T-cell (primary cell): ENCODE results near the gene APOA4. TPM values are rescaled to one million over a fixed set of nuclear protein-coding genes. Genes with fewer than 3 reads are reported as not detected.

ENCODE experiments used
- ATAC-seq, 4 experiments: fragments of 200-7000 bp in 3 of 4; fragments of 150-1000 bp in 1 of 4; cut with Tn5 transposase; replicated peaks in 1 of 4; 1 replicate in 3 of 4; 2 replicates in 1 of 4; pipeline ENCODE4 v1.10.0; 2021; ENCODE audit warnings: moderate library complexity in 3 of 4, mild to moderate bottlenecking in 2 of 4, moderate number of reproducible peaks in 1 of 4
- CTCF ChIA-PET, 2 donors: fragments of 300-600 bp; sonication (Branson Sonifier 250); formaldehyde crosslinking; loops; one replicate each; lab custom pipeline; 2022; ENCODE audit warnings: antibody characterized with exemption in 2 of 2; lab: Charles Lee
- POLR2A ChIA-PET, 2 donors: fragments of 300-600 bp; sonication (Branson Sonifier 250); formaldehyde crosslinking; loops; one replicate each; lab custom pipeline; 2022; ENCODE audit warnings: antibody characterized with exemption in 2 of 2; lab: Charles Lee
- DNase-seq, 35 experiments: peaks; one replicate each; pipeline versions ENCODE4 v3.0.0 to v3.0.0-alpha.2; 2013 to 2023
- H3K27ac ChIP-seq: one replicate; pipeline ENCODE4 v1.5.1; 2013; ENCODE audit warnings: low read length
- H3K27me3 ChIP-seq, 2 experiments: replicated peaks in 1 of 2; 1 replicate in 1 of 2; 2 replicates in 1 of 2; pipeline versions ENCODE4 v1.6.1 to v1.7.0; 2013; ENCODE audit warnings: low read length in 1 of 2, mixed read lengths in 1 of 2; ENCODE audit not compliant: control insufficient read depth in 2 of 2, insufficient read depth in 2 of 2; ENCODE audit errors: extremely low read depth in 1 of 2
- H3K36me3 ChIP-seq, 2 donors: 1 replicate in 1 of 2; 2 replicates in 1 of 2; pipeline versions ENCODE4 v1.6.1 to v1.7.0; 2013; ENCODE audit warnings: low read length in 1 of 2; ENCODE audit not compliant: control insufficient read depth in 2 of 2, insufficient read depth in 1 of 2; ENCODE audit errors: extremely low read depth in 1 of 2
- H3K4me1 ChIP-seq, 2 experiments: 1 replicate in 1 of 2; 2 replicates in 1 of 2; pipeline versions ENCODE4 v1.6.1 to v1.7.0; 2013; ENCODE audit warnings: low read length in 2 of 2, mixed read lengths in 1 of 2; ENCODE audit not compliant: insufficient read depth in 2 of 2, control insufficient read depth in 1 of 2; ENCODE audit errors: extremely low read depth in 1 of 2
- H3K4me3 ChIP-seq, 2 donors: 1 replicate in 1 of 2; 2 replicates in 1 of 2; pipeline versions ENCODE4 v1.5.1 to v1.7.0; 2013; ENCODE audit warnings: mild to moderate bottlenecking in 2 of 2, low read length in 1 of 2, moderate library complexity in 1 of 2; ENCODE audit not compliant: control insufficient read depth in 1 of 2; ENCODE audit errors: extremely low read depth in 1 of 2
- H3K9me3 ChIP-seq: 2 replicates; pipeline ENCODE4 v1.7.0; 2013
- H3K27ac Mint-ChIP-seq, 2 donors: one replicate each; pipeline ENCODE4 v1.8.0; 2020 to 2021; ENCODE audit warnings: mild to moderate bottlenecking in 2 of 2, mixed read lengths in 2 of 2
- H3K27me3 Mint-ChIP-seq, 2 donors: one replicate each; pipeline ENCODE4 v1.8.0; 2021 to 2022; ENCODE audit warnings: mixed read lengths in 2 of 2
- H3K36me3 Mint-ChIP-seq: one replicate; pipeline ENCODE4 v1.8.0; 2021; ENCODE audit warnings: mixed read lengths
- H3K4me1 Mint-ChIP-seq, 3 donors: one replicate each; pipeline ENCODE4 v1.8.0; 2020 to 2022; ENCODE audit warnings: mixed read lengths in 3 of 3, mild to moderate bottlenecking in 1 of 3
- H3K4me3 Mint-ChIP-seq, 3 donors: one replicate each; pipeline ENCODE4 v1.8.0; 2020 to 2022; ENCODE audit warnings: mild to moderate bottlenecking in 3 of 3, mixed read lengths in 3 of 3, moderate library complexity in 3 of 3
- H3K9me3 Mint-ChIP-seq, 3 donors: one replicate each; pipeline ENCODE4 v1.8.0; 2020 to 2022; ENCODE audit warnings: mixed read lengths in 3 of 3
- WGBS: methylation state at CpG from one replicate; pipeline ENCODE4 v1.1.5; 2013; ENCODE audit warnings: missing lambda C conversion rate; ENCODE audit not compliant: insufficient coverage; 5-methylcytosine and 5-hydroxymethylcytosine counted together
- total RNA-seq, 35 experiments: library from RNA in 6 of 35; stranded (reverse) in 6 of 35; fragments of 120-200 nt in 1 of 35; gene quantifications; one replicate each; pipeline versions ENCODE4 v1.2.1 to v1.2.4 and lab custom pipeline; 2013 to 2026

Gene APOA4
- total RNA-seq, 5 donors from 2014 or later (not counting 1 experiment from before 2014, with no cell fraction given): not detected

DNA sequence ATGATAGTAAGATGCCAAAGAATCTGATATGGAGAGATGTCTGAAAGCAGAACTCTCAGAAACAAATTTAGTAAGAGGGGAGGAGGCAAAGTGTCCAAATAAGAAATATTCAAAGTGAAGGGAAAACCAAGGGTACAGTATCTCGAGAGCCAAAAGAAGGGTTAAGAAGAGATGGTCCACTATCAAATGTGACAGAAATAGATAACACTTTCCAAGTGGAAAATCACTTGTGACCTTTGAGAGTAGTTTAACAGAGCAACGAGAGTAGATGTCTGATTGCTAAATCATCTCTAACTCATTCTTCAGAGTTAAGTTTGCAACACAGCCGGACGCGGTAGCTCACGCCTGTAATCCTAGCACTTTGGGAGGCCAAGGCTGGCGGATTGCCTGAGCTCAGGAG is 46.0 kb downstream of the APOA4 start:
- ChIA-PET POLR2A (interaction anchor here in 1 of 2 donors (0.6 kb wide), 1 partner anchor 10 kb away, joined by 3 read pairs; no protein-coding TSS in a partner anchor), CTCF (interaction anchor here in 1 of 2 donors (1.3 kb wide), 1 partner anchor 14 kb away, joined by 10 read pairs; no protein-coding TSS in a partner anchor)
- Histone ChIP-seq H3K4me1 (peaks cover 6 to 10% of the 10 kb centered on the region in 2 experiments), H3K9me3 (no peaks in the 10 kb centered on the region), H3K27me3 (no peaks in the 10 kb centered on the region), H3K27ac (no peak overlapping the region), H3K36me3 (peaks cover 2 to 49% of the 10 kb centered on the region in 2 donors), H3K4me3 (no peak overlapping the region)
- H3K4me3 Mint-ChIP-seq: no peak overlapping the region
- no peaks in the 10 kb centered on the region for H3K9me3 Mint-ChIP-seq
- no peak overlapping the region for H3K27ac Mint-ChIP-seq
- no peaks in the 10 kb centered on the region for H3K27me3 Mint-ChIP-seq
- WGBS: 96% methylated on average over 5 of the region's 7 CpGs
- peaks cover 21 to 23% (median 22%) of the 10 kb centered on the region in 3 donors for H3K4me1 Mint-ChIP-seq
- peaks cover 45% of the 10 kb centered on the region for H3K36me3 Mint-ChIP-seq
- no peak for DNase-seq
- no peak for ATAC-seq

DNA sequence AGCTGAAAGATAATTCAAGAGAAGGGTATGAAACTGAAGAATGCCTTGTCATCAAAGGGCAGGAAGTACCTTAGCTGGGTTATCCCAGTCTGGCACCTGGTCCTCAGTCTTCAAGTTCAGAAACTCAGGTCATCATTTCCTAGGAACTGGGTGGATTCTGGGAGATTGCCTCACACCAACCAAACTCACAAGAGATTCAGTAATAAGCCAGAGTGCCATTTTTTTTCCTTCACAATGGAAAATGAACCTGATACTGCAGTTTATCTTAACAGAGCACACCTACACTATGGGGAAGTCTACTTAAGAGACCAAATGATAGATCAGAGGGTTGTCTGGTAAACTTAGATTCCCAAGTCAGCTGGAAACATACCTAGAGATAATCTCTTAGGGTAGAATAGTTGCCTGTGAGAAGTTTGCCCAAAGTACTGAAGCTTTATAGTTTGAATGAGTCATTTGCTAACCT is 46.6 kb downstream of the APOA4 start:
- H3K27ac ChIP-seq: no peak overlapping the region
- peaks cover 11 to 15% of the 10 kb centered on the region in 2 experiments for H3K4me1 ChIP-seq
- Mint-ChIP-seq H3K4me3 (no peak overlapping the region), H3K9me3 (no peaks in the 10 kb centered on the region), H3K36me3 (peaks cover 43% of the 10 kb centered on the region), H3K4me1 (peaks cover 24 to 28% (median 28%) of the 10 kb centered on the region in 3 donors), H3K27ac (peak overlapping the region in 1 of 2 donors; percentile 24), H3K27me3 (no peaks in the 10 kb centered on the region)
- DNase-seq: no peak
- ATAC-seq: no peak
- POLR2A ChIA-PET: interaction anchor here in 1 of 2 donors (2.0 kb wide), 1 partner anchor 10 kb away, joined by 8 read pairs; the partner anchor contains the start of gene ZPR1
- H3K9me3 ChIP-seq: no peaks in the 10 kb centered on the region
- CTCF ChIA-PET: interaction anchor here in 1 of 2 donors (1.3 kb wide), 1 partner anchor 14 kb away, joined by 10 read pairs; no protein-coding TSS in a partner anchor
- H3K4me3 ChIP-seq: no peak overlapping the region
- H3K27me3 ChIP-seq: no peaks in the 10 kb centered on the region
- H3K36me3 ChIP-seq: peaks cover 2 to 46% of the 10 kb centered on the region in 2 donors

DNA sequence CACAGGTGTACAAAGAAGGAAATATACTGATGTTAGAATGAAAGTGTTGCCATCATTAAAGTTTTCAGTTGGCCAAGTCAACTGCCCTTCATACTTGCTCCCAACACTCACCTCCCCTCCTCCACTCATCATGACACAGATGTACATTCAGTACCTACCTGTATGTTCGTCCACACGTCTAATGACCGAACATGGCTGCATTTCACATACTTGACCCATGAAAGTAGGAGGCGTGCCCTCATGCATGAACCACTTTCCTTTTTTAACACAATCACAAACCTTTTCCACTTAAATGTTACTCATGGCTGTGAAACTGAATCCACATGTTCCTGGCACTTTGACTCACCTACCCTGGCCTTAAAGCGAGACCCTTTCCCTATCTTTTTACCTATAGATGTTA is 47.1 kb downstream of the APOA4 start:
- peaks cover 37% of the 10 kb centered on the region for H3K36me3 Mint-ChIP-seq
- no peaks in the 10 kb centered on the region for H3K9me3 ChIP-seq
- POLR2A ChIA-PET: interaction anchor here in 1 of 2 donors (2.0 kb wide), 1 partner anchor 11 kb away, joined by 8 read pairs; the partner anchor contains the start of gene ZPR1
- H3K36me3 ChIP-seq: peaks cover 2 to 41% of the 10 kb centered on the region in 2 donors
- 91% methylated on average over 4 of the region's 5 CpGs for WGBS
- peak overlapping the region in 1 of 2 donors; percentile 54 for H3K27ac Mint-ChIP-seq
- no peaks in the 10 kb centered on the region for H3K9me3 Mint-ChIP-seq
- CTCF ChIA-PET: no interaction called here
- H3K4me1 ChIP-seq: peaks cover 16 to 18% of the 10 kb centered on the region in 2 experiments
- no peak overlapping the region for H3K27ac ChIP-seq
- H3K27me3 ChIP-seq: no peaks in the 10 kb centered on the region
- DNase-seq (no peak), ATAC-seq (no peak)
- no peak overlapping the region for H3K4me3 Mint-ChIP-seq
- H3K4me3 ChIP-seq: no peak overlapping the region
- H3K27me3 Mint-ChIP-seq: no peaks in the 10 kb centered on the region
- peaks cover 24 to 28% (median 27%) of the 10 kb centered on the region in 3 donors for H3K4me1 Mint-ChIP-seq

DNA sequence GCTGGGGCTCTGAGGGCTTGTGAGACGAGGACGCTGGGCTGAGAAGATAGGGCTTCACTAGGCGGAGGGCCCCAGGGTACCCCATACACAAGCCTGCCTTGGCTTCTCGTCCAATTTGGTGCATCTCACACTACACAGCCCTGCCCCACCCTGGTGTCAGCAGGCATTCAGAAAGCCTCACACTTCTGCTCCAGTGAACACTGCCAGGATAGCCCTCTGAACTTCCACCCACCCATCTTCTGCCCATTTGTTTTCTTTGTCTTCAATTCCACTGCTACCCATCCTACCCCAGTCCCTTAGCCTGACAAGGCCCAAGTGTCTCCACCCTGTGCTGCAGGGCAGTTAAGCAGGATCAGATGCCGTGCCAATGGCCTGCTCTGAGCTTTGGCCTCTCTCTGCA is 48.4 kb downstream of the APOA4 start:
- Histone ChIP-seq H3K4me1 (peaks cover 18 to 23% of the 10 kb centered on the region in 2 experiments), H3K4me3 (no peak overlapping the region), H3K27ac (no peak overlapping the region), H3K36me3 (peaks cover 2 to 29% of the 10 kb centered on the region in 2 donors), H3K9me3 (no peaks in the 10 kb centered on the region), H3K27me3 (no peaks in the 10 kb centered on the region)
- Mint-ChIP-seq H3K4me1 (peaks cover 25 to 34% (median 32%) of the 10 kb centered on the region in 3 donors), H3K27ac (peak overlapping the region in 1 of 2 donors; percentile 34), H3K4me3 (no peak overlapping the region), H3K36me3 (peaks cover 34% of the 10 kb centered on the region), H3K9me3 (no peaks in the 10 kb centered on the region), H3K27me3 (no peaks in the 10 kb centered on the region)
- ChIA-PET CTCF (interaction anchor here in 1 of 2 donors (0.7 kb wide), 1 partner anchor 354 kb away, joined by 5 read pairs; no protein-coding TSS in a partner anchor), POLR2A (interaction anchor here in 1 of 2 donors (1.5 to 2.0 kb wide), 2 partner anchors 12 to 13 kb away, joined by 6 to 8 read pairs; partner anchors contain the start of gene ZPR1)
- no peak for ATAC-seq
- WGBS: 100% methylated on average over 3 of the region's 5 CpGs
- DNase-seq: no peak

DNA sequence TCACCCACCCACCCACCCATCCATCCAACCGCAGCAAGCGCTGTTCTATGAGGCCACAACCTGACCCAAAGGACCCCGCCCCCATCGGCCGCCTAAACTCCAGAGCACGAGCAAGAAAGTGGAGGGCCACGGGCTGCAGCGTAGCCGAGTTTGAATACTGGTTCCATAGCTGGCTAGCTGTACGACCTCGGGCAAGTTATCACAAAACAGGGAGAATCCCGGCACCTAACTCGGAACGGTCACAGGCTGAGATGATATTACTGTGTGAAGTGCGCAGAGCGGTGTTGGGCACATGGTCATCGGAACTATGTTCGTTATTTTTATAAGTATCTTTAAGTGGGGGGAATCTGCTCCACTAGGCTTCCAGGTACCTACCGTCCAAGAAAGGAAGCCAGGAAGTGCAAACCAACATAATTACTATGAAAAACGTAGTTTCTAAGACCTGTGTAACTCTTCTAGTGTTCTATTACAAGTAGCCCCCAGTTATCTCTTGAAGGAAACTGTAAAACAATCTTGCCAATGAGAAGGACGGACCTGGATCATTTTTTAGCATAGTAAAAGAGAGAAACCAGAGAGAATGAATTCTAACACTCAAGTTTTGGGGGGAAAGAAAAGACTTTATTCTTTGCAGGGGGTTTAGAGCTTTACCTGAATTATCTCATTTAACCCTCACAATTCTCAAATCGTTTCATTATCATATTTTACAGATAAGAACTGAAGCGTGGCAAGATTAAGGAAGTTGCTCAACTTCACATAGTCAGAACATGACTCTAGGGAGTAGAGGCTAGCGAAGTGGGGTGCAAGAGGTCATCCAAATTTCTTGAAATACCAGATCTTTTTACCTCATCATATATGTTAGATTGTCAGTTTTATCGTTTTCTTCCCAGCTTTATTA is 49.7 kb downstream of the APOA4 start:
- Mint-ChIP-seq H3K4me3 (peak overlapping the region; percentile 91 to 99 (median 98)), H3K27me3 (no peaks in the 10 kb centered on the region), H3K36me3 (peaks cover 29% of the 10 kb centered on the region), H3K4me1 (peaks cover 32 to 39% (median 39%) of the 10 kb centered on the region in 3 donors), H3K27ac (peak overlapping the region; percentile 98 to 99), H3K9me3 (no peaks in the 10 kb centered on the region)
- Histone ChIP-seq H3K36me3 (peaks cover 2 to 24% of the 10 kb centered on the region in 2 donors), H3K27me3 (no peaks in the 10 kb centered on the region), H3K4me3 (peak overlapping the region; percentile 60 to 99), H3K27ac (peak overlapping the region; percentile 85), H3K4me1 (peaks cover 18 to 23% of the 10 kb centered on the region in 2 experiments), H3K9me3 (no peaks in the 10 kb centered on the region)
- DNase-seq (no peak), ATAC-seq (peak in 2 of 4 experiments; percentile 45 to 47)
- CTCF ChIA-PET: interaction anchor here (0.6 to 3.2 kb wide), 3 partner anchors 13 to 63 kb away, joined by 3 to 11 read pairs (median 4); partner anchors contain the start of gene APOA5 (in 1 of the 2)
- POLR2A ChIA-PET: interaction anchor here (0.6 to 1.6 kb wide), 6 partner anchors 11 to 458 kb away, joined by 3 to 11 read pairs (median 3); partner anchors contain the start of gene ZPR1 (in 1 of the 2)
- 1% methylated on average over 12 of the region's 25 CpGs for WGBS
